ENCODE results near the gene IL10RA. TPM values are rescaled to one million over a fixed set of nuclear protein-coding genes. Genes with fewer than 3 reads are reported as not detected.

Gene IL10RA
- total and polyA plus RNA-seq, 9 of the 15 experiments (the other 6 are each of a cell fraction or from before 2014, with no cell fraction given) = 0.17 to 17.3 (median 2.9) TPM

DNA sequence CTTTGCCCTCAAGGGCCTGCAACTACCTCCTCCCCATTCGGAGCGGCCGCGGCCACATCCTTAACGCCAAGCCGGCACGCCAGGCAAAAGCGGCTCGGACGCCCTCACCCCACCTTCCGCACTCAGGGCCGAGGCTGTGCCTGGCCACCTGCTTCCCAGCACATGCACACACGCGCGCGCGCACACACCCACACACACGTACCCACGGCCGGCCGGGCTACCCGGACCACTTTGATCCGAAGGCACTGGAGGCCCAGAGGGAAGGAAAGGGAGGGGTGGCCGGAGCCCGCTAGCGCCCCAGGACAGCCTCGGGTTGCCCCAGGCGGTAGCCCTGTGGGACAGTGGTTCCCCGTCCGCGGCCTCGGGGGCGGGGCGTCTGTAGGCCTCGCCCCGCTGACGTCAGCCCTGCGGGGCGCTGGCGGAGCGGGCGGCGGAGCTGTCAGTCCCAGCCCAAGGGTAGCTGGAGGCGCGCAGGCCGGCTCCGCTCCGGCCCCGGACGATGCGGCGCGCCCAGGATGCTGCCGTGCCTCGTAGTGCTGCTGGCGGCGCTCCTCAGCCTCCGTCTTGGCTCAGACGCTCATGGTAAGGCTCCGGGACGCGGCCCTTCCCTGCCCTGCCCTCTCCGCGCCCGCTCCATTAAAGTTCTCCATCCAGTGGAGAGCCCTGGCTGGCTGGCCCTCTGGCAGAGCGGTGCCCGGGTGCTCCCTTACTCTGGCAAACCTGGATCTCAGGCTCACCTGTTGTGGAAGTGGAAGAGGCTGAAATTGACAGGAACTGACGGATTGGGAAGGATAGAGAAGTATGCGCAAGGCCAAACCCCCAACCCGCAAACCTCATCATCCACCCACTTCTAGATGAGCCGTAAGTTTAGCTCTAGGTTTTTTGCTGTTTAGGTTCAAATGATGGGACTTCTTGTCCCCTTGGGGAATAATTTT, at the start of gene IL10RA (continued):
- TF ChIP-seq, protein P1, sequence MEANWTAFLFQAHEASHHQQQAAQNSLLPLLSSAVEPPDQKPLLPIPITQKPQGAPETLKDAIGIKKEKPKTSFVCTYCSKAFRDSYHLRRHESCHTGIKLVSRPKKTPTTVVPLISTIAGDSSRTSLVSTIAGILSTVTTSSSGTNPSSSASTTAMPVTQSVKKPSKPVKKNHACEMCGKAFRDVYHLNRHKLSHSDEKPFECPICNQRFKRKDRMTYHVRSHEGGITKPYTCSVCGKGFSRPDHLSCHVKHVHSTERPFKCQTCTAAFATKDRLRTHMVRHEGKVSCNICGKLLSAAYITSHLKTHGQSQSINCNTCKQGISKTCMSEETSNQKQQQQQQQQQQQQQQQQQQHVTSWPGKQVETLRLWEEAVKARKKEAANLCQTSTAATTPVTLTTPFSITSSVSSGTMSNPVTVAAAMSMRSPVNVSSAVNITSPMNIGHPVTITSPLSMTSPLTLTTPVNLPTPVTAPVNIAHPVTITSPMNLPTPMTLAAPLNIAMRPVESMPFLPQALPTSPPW (CRISPR knock-in tag; IDR thresholded peaks at IDR 0.05) = peak; percentile 74
- TF ChIP-seq, protein P2, sequence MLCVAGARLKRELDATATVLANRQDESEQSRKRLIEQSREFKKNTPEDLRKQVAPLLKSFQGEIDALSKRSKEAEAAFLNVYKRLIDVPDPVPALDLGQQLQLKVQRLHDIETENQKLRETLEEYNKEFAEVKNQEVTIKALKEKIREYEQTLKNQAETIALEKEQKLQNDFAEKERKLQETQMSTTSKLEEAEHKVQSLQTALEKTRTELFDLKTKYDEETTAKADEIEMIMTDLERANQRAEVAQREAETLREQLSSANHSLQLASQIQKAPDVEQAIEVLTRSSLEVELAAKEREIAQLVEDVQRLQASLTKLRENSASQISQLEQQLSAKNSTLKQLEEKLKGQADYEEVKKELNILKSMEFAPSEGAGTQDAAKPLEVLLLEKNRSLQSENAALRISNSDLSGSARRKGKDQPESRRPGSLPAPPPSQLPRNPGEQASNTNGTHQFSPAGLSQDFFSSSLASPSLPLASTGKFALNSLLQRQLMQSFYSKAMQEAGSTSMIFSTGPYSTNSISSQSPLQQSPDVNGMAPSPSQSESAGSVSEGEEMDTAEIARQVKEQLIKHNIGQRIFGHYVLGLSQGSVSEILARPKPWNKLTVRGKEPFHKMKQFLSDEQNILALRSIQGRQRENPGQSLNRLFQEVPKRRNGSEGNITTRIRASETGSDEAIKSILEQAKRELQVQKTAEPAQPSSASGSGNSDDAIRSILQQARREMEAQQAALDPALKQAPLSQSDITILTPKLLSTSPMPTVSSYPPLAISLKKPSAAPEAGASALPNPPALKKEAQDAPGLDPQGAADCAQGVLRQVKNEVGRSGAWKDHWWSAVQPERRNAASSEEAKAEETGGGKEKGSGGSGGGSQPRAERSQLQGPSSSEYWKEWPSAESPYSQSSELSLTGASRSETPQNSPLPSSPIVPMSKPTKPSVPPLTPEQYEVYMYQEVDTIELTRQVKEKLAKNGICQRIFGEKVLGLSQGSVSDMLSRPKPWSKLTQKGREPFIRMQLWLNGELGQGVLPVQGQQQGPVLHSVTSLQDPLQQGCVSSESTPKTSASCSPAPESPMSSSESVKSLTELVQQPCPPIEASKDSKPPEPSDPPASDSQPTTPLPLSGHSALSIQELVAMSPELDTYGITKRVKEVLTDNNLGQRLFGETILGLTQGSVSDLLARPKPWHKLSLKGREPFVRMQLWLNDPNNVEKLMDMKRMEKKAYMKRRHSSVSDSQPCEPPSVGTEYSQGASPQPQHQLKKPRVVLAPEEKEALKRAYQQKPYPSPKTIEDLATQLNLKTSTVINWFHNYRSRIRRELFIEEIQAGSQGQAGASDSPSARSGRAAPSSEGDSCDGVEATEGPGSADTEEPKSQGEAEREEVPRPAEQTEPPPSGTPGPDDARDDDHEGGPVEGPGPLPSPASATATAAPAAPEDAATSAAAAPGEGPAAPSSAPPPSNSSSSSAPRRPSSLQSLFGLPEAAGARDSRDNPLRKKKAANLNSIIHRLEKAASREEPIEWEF (CRISPR knock-in tag; IDR thresholded peaks at IDR 0.05) = no peak
- TF ChIP-seq MECOM (CRISPR knock-in tag; IDR thresholded peaks at IDR 0.05) = 0 out of 2 replicates have a peak, but pooled peaks have one; percentile 47
- no peak for TF ChIP-seq ZC3H8 (IDR thresholded peaks at IDR 0.05)
- no peak for TF ChIP-seq ETV5 (CRISPR knock-in tag; IDR thresholded peaks at IDR 0.05; ENCODE audit: low read depth)
- TF ChIP-seq NR3C1 (CRISPR knock-in tag; IDR thresholded peaks at IDR 0.05) = peak; percentile 98
- peak; percentile 88; the same call in 1 of the 2 replicates for TF ChIP-seq HNRNPL (IDR thresholded peaks at IDR 0.05; ENCODE audit: low read depth, low read length)
- no peak for TF ChIP-seq EZH2 (IDR thresholded peaks at IDR 0.05; ENCODE audit: borderline replicate concordance, low read depth, low read length)
- TF ChIP-seq, protein P3, sequence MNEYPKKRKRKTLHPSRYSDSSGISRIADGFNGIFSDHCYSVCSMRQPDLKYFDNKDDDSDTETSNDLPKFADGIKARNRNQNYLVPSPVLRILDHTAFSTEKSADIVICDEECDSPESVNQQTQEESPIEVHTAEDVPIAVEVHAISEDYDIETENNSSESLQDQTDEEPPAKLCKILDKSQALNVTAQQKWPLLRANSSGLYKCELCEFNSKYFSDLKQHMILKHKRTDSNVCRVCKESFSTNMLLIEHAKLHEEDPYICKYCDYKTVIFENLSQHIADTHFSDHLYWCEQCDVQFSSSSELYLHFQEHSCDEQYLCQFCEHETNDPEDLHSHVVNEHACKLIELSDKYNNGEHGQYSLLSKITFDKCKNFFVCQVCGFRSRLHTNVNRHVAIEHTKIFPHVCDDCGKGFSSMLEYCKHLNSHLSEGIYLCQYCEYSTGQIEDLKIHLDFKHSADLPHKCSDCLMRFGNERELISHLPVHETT (CRISPR knock-in tag; conservative IDR thresholded peaks at IDR 0.05 in 1 of 2, IDR thresholded peaks at IDR 0.05 in 1 of 2) = no peak
- TF ChIP-seq PPARD (CRISPR knock-in tag; IDR thresholded peaks at IDR 0.05) = no peak
- TF ChIP-seq ZNF217 (CRISPR knock-in tag; IDR thresholded peaks at IDR 0.05) = peak; percentile 94
- TF ChIP-seq GTF2F1 (IDR thresholded peaks at IDR 0.05; ENCODE audit: low read depth, low read length) = 0 out of 2 replicates have a peak, but pooled peaks have one; percentile 61
- TF ChIP-seq ZNF197 (CRISPR knock-in tag; IDR thresholded peaks at IDR 0.05; ENCODE audit: low read depth) = no peak
- TF ChIP-seq, protein P4, sequence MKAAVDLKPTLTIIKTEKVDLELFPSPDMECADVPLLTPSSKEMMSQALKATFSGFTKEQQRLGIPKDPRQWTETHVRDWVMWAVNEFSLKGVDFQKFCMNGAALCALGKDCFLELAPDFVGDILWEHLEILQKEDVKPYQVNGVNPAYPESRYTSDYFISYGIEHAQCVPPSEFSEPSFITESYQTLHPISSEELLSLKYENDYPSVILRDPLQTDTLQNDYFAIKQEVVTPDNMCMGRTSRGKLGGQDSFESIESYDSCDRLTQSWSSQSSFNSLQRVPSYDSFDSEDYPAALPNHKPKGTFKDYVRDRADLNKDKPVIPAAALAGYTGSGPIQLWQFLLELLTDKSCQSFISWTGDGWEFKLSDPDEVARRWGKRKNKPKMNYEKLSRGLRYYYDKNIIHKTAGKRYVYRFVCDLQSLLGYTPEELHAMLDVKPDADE (conservative IDR thresholded peaks at IDR 0.05; ENCODE audit: control insufficient read depth, low read depth, low read length) = no peak
